ENCODE measurements around the gene HOXC5. TPM values are rescaled to one million over a fixed set of nuclear protein-coding genes. Genes with fewer than 3 reads are reported as not detected.
"Not testable (repeated sequence)": the region's sequence is repeated elsewhere in the genome, so short reads cannot be mapped to it uniquely, and the experiment has no call there.

HOXC5 gene
- total RNA-seq, 1 experiment from 2014 or later = 5.0 TPM

GRCh38 chr12:54075409-54075808 lies 42.6 kb downstream of the HOXC5 start:
- no TSS peak for BruUV-seq (replicated peaks)

DNA sequence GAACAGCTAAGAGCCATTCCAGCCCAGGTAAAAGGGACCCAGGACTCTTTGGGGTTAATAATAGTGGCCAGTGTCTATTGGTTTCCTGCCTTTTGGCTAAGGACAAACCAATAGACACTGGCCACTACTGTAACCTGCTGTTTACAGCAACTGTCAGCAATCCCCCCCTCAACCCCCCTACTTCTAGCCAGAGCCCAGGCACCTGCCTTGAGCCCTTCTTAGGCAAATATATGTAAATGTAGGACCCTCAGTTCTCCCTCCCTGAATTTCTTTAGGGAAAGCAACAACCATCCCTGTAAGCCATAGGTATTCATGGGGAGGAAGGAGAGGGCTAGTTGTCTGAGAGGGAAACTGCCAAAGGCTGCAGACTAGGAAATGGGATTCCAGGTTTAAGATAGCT lies 43.1 kb downstream of the HOXC5 start:
- in situ Hi-C loops (cut with HindIII; ENCODE audit: low pct_unique_long_range_greater_than_20kb, low sequenced_read_pairs) (no loop called here), intact Hi-C loops (cut with micrococcal nuclease; ENCODE audit: unreplicated experiment) (no loop called here)
- no peaks in the 10 kb centered on the region; the same call in 1 of the 2 replicates for H3K4me1 ChIP-seq (ENCODE audit: control insufficient read depth, insufficient read depth, low read length)
- no peak overlapping the region for H3K27ac ChIP-seq (ENCODE audit: low read length)
- no peak overlapping the region for H3K4me3 ChIP-seq (ENCODE audit: low read depth in 2 of 2, low read length in 2 of 2)
- no peaks in the 10 kb centered on the region for H3K27me3 ChIP-seq (ENCODE audit: control insufficient read depth, insufficient read depth, low read length)
- H3K9me3 ChIP-seq (ENCODE audit: control insufficient read depth, insufficient read depth, low read depth, low read length) = no peaks in the 10 kb centered on the region
- no TSS peak for BruUV-seq (replicated peaks)
- DNase-seq (ENCODE audit: low read depth, low spot score) = no peak
- ChIA-PET CTCF (no interaction called here), POLR2A (interaction anchor here (1.0 kb wide), 1 partner anchor 23 kb away, joined by 5 read pairs; no protein-coding TSS in a partner anchor)
- TF ChIP-seq POLR2AphosphoS5 (IDR thresholded peaks at IDR 0.05; ENCODE audit: low read depth, low read length) (no peak), REST (IDR thresholded peaks at IDR 0.05; ENCODE audit: insufficient read depth in 1 of 2, low read depth in 2 of 2, low read length in 1 of 2) (no peak), TCF7L2 (IDR thresholded peaks at IDR 0.05; ENCODE audit: low read depth, low read length) (no peak), SIN3A (IDR thresholded peaks at IDR 0.05; ENCODE audit: borderline replicate concordance, insufficient read depth, low read depth, low read length) (no peak), CTCF (IDR thresholded peaks at IDR 0.05) (no peak)
- ATAC-seq = no peak
- H3K36me3 ChIP-seq (ENCODE audit: control insufficient read depth, insufficient read depth, low read length) = no peaks in the 10 kb centered on the region

More at GRCh38 chr12:54075409-54075808, 42.6 kb downstream of the HOXC5 start:
- H3K4me1 ChIP-seq (ENCODE audit: control insufficient read depth, insufficient read depth, low read length) = no peaks in the 10 kb centered on the region; the same call in 1 of the 2 replicates
- intact Hi-C loops (cut with micrococcal nuclease; ENCODE audit: unreplicated experiment) (no loop called here), in situ Hi-C loops (cut with HindIII; ENCODE audit: low pct_unique_long_range_greater_than_20kb, low sequenced_read_pairs) (no loop called here)
- CTCF ChIA-PET = no interaction called here
- ATAC-seq (no peak), DNase-seq (ENCODE audit: low read depth, low spot score) (no peak)
- no peaks in the 10 kb centered on the region for H3K9me3 ChIP-seq (ENCODE audit: control insufficient read depth, insufficient read depth, low read depth, low read length)
- no peak overlapping the region for H3K27ac ChIP-seq (ENCODE audit: low read length)
- no peak overlapping the region for H3K4me3 ChIP-seq (ENCODE audit: low read depth in 2 of 2, low read length in 2 of 2)
- TF ChIP-seq TCF7L2 (IDR thresholded peaks at IDR 0.05; ENCODE audit: low read depth, low read length) (no peak), SIN3A (IDR thresholded peaks at IDR 0.05; ENCODE audit: borderline replicate concordance, insufficient read depth, low read depth, low read length) (no peak), CTCF (IDR thresholded peaks at IDR 0.05) (no peak), POLR2AphosphoS5 (IDR thresholded peaks at IDR 0.05; ENCODE audit: low read depth, low read length) (no peak), REST (IDR thresholded peaks at IDR 0.05; ENCODE audit: insufficient read depth in 1 of 2, low read depth in 2 of 2, low read length in 1 of 2) (no peak)
- POLR2A ChIA-PET = no interaction called here
- H3K27me3 ChIP-seq (ENCODE audit: control insufficient read depth, insufficient read depth, low read length) = no peaks in the 10 kb centered on the region
- H3K36me3 ChIP-seq (ENCODE audit: control insufficient read depth, insufficient read depth, low read length) = no peaks in the 10 kb centered on the region

DNA sequence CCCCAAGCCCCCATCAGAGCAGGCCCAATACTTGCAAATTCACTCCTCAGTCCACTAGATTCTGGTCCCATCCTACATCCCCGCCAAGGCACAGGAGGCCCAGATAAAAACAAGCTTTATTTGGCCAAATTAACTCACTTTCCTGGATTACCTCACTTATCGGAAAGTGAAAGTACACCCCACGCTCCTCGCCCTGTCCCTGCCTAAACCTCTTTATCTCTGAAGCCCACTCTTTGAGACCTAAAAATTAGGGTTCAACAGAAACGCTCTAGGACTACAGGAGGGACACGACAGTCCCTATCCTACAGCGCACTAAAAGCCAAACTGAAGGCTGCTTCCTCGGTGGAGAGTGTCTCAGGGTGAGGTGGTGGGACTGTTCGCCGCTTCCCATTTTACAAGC lies 45.0 kb downstream of the HOXC5 start:
- ATAC-seq; in situ Hi-C loops (cut with HindIII; ENCODE audit: low pct_unique_long_range_greater_than_20kb, low sequenced_read_pairs); H3K4me3 ChIP-seq (ENCODE audit: low read depth in 2 of 2, low read length in 2 of 2); BruUV-seq (replicated peaks); DNase-seq (ENCODE audit: low read depth, low spot score); CTCF ChIA-PET; H3K27me3 ChIP-seq (ENCODE audit: control insufficient read depth, insufficient read depth, low read length); intact Hi-C loops (cut with micrococcal nuclease; ENCODE audit: unreplicated experiment); H3K27ac ChIP-seq (ENCODE audit: low read length); H3K9me3 ChIP-seq (ENCODE audit: control insufficient read depth, insufficient read depth, low read depth, low read length); H3K36me3 ChIP-seq (ENCODE audit: control insufficient read depth, insufficient read depth, low read length); H3K4me1 ChIP-seq (ENCODE audit: control insufficient read depth, insufficient read depth, low read length): not testable (repeated sequence)
- POLR2A ChIA-PET = interaction anchor here (0.5 kb wide), 1 partner anchor 114 kb away, joined by 4 read pairs; no protein-coding TSS in a partner anchor

GRCh38 chr12:54079115-54079514 lies 46.3 kb downstream of the HOXC5 start:
- DNase-seq (ENCODE audit: low read depth, low spot score); H3K27me3 ChIP-seq (ENCODE audit: control insufficient read depth, insufficient read depth, low read length); BruUV-seq (replicated peaks); CTCF ChIA-PET; intact Hi-C loops (cut with micrococcal nuclease; ENCODE audit: unreplicated experiment); H3K27ac ChIP-seq (ENCODE audit: low read length); H3K4me1 ChIP-seq (ENCODE audit: control insufficient read depth, insufficient read depth, low read length); H3K4me3 ChIP-seq (ENCODE audit: low read depth in 2 of 2, low read length in 2 of 2); in situ Hi-C loops (cut with HindIII; ENCODE audit: low pct_unique_long_range_greater_than_20kb, low sequenced_read_pairs); ATAC-seq; H3K9me3 ChIP-seq (ENCODE audit: control insufficient read depth, insufficient read depth, low read depth, low read length); POLR2A ChIA-PET; H3K36me3 ChIP-seq (ENCODE audit: control insufficient read depth, insufficient read depth, low read length): not testable (repeated sequence)

Data from Panc1 (cell line).